Measurements from ENCODE around the gene FOXE1.

The FOXE1 gene

GRCh38 chr9:97807681-97808080 is 45.3 kb upstream of the FOXE1 start:
- Histone ChIP-seq H3K79me2 (ENCODE audit: insufficient read depth, low read length) (no peaks in the 10 kb centered on the region), H2AFZ (ENCODE audit: low read depth, low read length) (no peak overlapping the region), H3K4me1 (ENCODE audit: insufficient read depth, low read length) (no peaks in the 10 kb centered on the region), H3K4me2 (ENCODE audit: insufficient read depth, low read length) (no peak overlapping the region), H3K9me3 (ENCODE audit: insufficient read depth, low read length, severe bottlenecking) (no peaks in the 10 kb centered on the region), H3K27ac (ENCODE audit: low read length) (no peak overlapping the region), H3K4me3 (ENCODE audit: low read depth in 1 of 2, low read length in 2 of 2) (no peak overlapping the region), H3K36me3 (ENCODE audit: insufficient read depth, low read length) (no peaks in the 10 kb centered on the region), H3K9ac (ENCODE audit: low read depth, low read length) (no peak overlapping the region), H3K27me3 (ENCODE audit: insufficient read depth, low read length, poor library complexity) (no peaks in the 10 kb centered on the region), H4K20me1 (ENCODE audit: insufficient read depth, low read length) (no peaks in the 10 kb centered on the region)
- no peak for ATAC-seq (ENCODE audit: insufficient read depth, low read depth)
- TF ChIP-seq CTCF (IDR thresholded peaks at IDR 0.05; ENCODE audit: borderline replicate concordance, extremely low read depth, low read length, poor library complexity, severe bottlenecking) (no peak), EZH2 (IDR thresholded peaks at IDR 0.05; ENCODE audit: borderline replicate concordance, low read depth, low read length, severe bottlenecking) (no peak)
- DNase-seq, result no peak

GRCh38 chr9:97808415-97808814 is 44.6 kb upstream of the FOXE1 start:
- H3K9ac ChIP-seq (ENCODE audit: low read depth, low read length), result no peak overlapping the region
- no peaks in the 10 kb centered on the region for H3K27me3 ChIP-seq (ENCODE audit: insufficient read depth, low read length, poor library complexity)
- no peaks in the 10 kb centered on the region for H4K20me1 ChIP-seq (ENCODE audit: insufficient read depth, low read length)
- no peaks in the 10 kb centered on the region for H3K79me2 ChIP-seq (ENCODE audit: insufficient read depth, low read length)
- no peak overlapping the region for H3K4me2 ChIP-seq (ENCODE audit: insufficient read depth, low read length)
- H2AFZ ChIP-seq (ENCODE audit: low read depth, low read length), result no peak overlapping the region
- H3K9me3 ChIP-seq (ENCODE audit: insufficient read depth, low read length, severe bottlenecking), result no peaks in the 10 kb centered on the region
- no peak for ATAC-seq (ENCODE audit: insufficient read depth, low read depth)
- no peaks in the 10 kb centered on the region for H3K36me3 ChIP-seq (ENCODE audit: insufficient read depth, low read length)
- H3K4me3 ChIP-seq (ENCODE audit: low read depth in 1 of 2, low read length in 2 of 2), result no peak overlapping the region
- H3K27ac ChIP-seq (ENCODE audit: low read length), result no peak overlapping the region
- H3K4me1 ChIP-seq (ENCODE audit: insufficient read depth, low read length), result no peaks in the 10 kb centered on the region
- no peak for DNase-seq
- no peak for TF ChIP-seq CTCF (IDR thresholded peaks at IDR 0.05; ENCODE audit: borderline replicate concordance, extremely low read depth, low read length, poor library complexity, severe bottlenecking)
- TF ChIP-seq EZH2 (IDR thresholded peaks at IDR 0.05; ENCODE audit: borderline replicate concordance, low read depth, low read length, severe bottlenecking), result no peak

- no peak for ATAC-seq (ENCODE audit: insufficient read depth, low read depth)
- Histone ChIP-seq H3K9ac (ENCODE audit: low read depth, low read length) (no peak overlapping the region), H2AFZ (ENCODE audit: low read depth, low read length) (no peak overlapping the region), H3K79me2 (ENCODE audit: insufficient read depth, low read length) (no peaks in the 10 kb centered on the region), H3K36me3 (ENCODE audit: insufficient read depth, low read length) (no peaks in the 10 kb centered on the region), H3K9me3 (ENCODE audit: insufficient read depth, low read length, severe bottlenecking) (no peaks in the 10 kb centered on the region), H3K4me3 (ENCODE audit: low read depth in 1 of 2, low read length in 2 of 2) (no peak overlapping the region), H3K4me2 (ENCODE audit: insufficient read depth, low read length) (no peak overlapping the region), H3K27ac (ENCODE audit: low read length) (no peak overlapping the region), H3K4me1 (ENCODE audit: insufficient read depth, low read length) (no peaks in the 10 kb centered on the region), H3K27me3 (ENCODE audit: insufficient read depth, low read length, poor library complexity) (no peaks in the 10 kb centered on the region), H4K20me1 (ENCODE audit: insufficient read depth, low read length) (no peaks in the 10 kb centered on the region)
- TF ChIP-seq CTCF (IDR thresholded peaks at IDR 0.05; ENCODE audit: borderline replicate concordance, extremely low read depth, low read length, poor library complexity, severe bottlenecking), result no peak
- TF ChIP-seq EZH2 (IDR thresholded peaks at IDR 0.05; ENCODE audit: borderline replicate concordance, low read depth, low read length, severe bottlenecking), result no peak
- no peak for DNase-seq
These were observed 44.1 kb upstream of the FOXE1 start for GRCh38 chr9:97808972-97809371.

Measured in DND-41 (cell line).